GM19035 (cell line): ENCODE data around the gene ZMIZ2.

Experiments used
- ATAC-seq: cut with Tn5 transposase; IDR thresholded peaks from one replicate; pipeline ENCODE4 v1.9.1; 2021; ENCODE audit not compliant: unreplicated experiment

ZMIZ2 gene

DNA sequence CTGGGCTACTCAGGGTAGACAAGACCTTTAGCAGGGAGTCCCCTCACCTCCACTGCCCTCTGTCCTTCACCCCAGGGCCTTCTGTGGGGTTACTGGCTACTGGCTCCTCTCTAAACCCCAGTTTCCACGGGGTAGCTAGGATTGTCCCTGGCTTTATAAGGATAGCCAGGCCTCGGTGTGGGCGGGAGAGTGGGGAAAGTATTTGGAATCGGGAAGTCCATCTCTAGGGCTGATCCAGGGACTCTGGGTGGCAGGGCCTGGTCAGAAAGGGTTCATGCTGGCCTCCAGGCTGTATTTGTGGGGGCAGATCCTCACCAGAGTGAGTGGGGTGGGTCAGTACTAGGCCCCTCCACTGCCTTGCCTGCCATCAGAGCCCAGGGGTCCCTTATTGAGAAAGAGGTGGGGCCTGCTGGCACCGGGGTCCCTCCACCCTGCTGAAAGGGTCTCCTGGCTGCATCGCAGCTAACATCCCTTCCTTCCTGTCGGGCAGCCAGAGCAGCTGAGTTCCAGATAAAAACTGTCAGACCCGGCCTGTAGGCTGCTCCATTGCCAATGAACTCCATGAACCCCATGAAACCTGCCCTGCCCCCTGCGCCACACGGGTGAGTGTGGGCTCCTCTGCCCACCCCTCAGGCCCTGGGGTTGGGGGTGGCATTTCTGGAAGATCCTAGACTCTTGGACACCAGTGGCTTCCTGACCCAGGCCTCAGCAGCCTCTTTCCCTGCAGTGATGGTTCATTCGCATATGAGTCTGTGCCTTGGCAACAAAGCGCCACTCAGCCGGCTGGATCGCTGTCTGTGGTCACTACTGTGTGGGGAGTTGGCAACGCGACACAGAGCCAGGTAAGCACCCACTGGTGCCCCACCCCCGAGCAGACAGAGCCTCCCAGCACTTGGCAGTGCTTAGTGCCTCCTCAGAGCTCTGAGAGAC lies 7.3 kb downstream of the ZMIZ2 start:
- ATAC-seq = no peak

DNA sequence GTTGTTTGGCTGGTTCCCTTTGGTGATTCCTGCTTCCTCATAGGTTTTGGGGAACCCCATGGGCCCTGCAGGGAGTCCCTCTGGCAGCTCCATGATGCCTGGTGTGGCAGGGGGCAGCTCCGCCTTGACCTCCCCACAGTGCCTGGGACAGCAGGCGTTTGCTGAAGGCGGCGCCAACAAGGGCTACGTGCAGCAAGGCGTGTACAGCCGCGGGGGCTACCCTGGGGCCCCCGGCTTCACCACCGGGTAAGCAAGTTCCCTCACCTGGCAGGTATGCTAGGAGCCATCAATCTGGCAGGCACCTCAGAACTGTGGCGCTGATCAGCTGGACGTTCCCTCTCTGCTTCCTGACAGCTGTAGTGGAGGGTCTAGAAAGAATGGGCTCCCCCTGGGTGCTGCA lies 8.3 kb downstream of the ZMIZ2 start:
- no peak for ATAC-seq

DNA sequence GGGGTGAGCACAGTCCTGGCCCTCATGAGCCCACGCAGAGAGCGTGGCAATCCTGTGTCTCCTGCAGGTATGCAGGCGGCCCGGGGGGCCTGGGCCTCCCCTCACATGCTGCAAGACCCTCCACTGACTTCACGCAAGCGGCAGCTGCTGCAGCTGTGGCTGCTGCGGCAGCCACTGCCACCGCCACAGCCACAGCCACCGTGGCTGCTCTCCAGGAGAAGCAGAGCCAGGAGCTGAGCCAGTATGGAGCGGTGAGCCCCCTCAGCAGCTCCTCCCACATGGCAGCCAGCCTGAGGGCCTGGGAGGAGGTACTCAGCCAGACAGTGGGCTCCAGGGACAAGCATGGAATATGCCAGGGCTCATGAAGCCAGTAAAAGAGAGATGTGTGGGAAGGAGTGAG lies 8.7 kb downstream of the ZMIZ2 start:
- ATAC-seq = no peak

- no peak for ATAC-seq
These were observed 9.1 kb downstream of the ZMIZ2 start for GRCh38 chr7:44757739-44758138.

GRCh38 chr7:44759246-44759645 lies 10.6 kb downstream of the ZMIZ2 start:
- ATAC-seq = no peak

- no peak for ATAC-seq
These were observed 11.5 kb downstream of the ZMIZ2 start for GRCh38 chr7:44760034-44760580.

DNA sequence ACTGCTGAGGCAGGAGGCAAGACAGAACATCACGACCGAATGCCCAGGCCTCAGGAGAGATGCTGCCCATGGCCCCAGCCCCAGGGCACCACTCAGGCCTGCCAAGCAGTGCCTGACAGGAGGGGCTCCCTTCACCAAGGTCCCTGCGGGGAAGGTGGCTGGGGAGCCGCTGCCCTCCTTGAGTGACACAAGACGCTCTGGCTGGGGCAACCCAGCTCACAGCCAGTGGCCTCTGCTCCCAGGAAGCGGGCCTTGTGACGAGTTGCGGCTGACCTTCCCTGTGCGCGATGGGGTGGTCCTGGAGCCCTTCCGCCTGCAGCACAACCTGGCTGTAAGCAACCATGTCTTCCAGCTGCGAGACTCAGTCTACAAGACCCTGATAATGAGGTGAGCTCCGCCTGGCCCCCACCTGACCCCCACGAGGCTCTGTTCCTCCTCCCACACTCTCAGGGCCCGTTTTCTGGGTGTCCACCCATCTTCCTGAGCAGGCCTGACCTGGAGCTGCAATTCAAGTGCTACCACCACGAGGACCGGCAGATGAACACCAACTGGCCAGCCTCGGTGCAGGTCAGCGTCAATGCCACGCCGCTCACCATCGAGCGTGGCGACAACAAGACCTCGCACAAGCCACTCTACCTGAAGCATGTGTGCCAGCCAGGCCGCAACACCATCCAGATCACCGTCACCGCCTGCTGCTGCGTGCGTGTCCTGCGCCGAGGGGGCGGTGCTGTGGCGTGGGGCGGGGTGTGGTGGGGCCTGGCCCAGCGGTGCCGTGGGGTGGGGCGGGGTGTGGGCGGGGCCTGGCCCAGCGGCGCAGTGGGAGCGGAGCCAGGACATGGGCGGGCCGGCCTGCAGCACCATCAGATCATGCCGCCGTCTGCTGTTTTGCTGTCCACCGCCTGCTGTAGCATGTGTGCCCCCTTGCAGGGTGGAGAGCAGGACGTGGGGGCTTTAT lies 12.8 kb downstream of the ZMIZ2 start:
- no peak for ATAC-seq

- ATAC-seq = no peak
These were observed 13.7 kb downstream of the ZMIZ2 start for GRCh38 chr7:44762300-44762699.

GRCh38 chr7:44762726-44763522 lies 14.3 kb downstream of the ZMIZ2 start:
- no peak for ATAC-seq

DNA sequence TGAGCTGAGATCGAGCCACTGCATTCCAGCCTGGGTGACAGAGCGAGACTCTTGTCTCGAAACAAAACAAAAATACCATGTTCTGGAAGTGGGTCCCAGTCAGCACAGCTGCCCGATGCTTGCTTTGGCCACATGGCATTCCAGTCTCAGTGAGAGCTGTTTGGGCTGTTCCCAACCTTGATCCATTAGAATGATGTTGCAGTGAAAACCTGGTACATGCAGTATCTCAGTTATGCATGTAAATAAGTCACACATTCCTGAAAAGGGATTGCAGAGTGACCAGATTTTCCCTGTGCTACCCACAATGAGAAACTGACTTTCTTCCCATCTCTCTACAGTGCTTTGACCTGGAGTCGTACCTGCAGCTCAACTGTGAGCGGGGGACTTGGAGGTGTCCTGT lies 15.4 kb downstream of the ZMIZ2 start:
- no peak for ATAC-seq

DNA sequence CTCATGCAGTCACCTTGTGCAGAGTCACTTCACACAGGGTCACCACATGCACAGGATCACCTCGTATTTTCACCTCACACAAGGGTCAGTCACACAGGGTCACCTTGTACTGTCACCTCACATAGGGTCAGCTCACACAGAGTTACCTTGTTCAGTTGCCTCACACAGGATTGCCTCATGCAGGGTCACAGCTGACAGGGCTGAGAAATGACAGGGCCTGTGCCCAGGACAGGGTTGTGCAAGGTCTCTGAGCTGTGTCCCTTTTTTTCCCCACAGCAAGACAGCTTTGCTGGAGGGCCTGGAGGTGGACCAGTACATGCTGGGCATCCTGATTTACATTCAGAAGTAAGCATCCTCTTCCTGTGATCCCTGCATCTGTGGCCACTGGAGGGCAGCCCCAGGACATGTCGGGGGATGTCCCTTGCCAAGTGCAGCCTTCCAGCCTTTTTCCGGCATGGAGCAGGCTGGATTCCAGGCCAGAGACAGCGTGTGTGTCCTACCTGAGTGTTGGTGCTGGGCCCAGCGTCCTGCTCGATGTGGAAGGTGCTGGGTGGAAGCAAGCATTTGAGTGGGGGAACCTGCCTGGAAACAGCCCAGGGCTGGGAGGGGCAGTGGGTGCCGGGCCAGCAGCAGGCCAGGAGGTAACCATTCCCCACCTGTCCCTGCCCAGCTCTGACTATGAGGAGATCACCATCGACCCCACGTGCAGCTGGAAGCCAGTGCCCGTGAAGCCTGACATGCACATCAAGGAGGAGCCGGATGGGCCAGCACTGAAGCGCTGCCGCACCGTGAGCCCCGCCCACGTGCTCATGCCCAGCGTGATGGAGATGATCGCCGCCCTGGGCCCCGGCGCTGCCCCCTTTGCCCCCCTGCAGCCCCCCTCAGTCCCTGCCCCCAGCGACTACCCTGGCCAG lies 16.3 kb downstream of the ZMIZ2 start:
- ATAC-seq = no peak

- no peak for ATAC-seq
These were observed 17.1 kb downstream of the ZMIZ2 start for GRCh38 chr7:44765579-44766415.

DNA sequence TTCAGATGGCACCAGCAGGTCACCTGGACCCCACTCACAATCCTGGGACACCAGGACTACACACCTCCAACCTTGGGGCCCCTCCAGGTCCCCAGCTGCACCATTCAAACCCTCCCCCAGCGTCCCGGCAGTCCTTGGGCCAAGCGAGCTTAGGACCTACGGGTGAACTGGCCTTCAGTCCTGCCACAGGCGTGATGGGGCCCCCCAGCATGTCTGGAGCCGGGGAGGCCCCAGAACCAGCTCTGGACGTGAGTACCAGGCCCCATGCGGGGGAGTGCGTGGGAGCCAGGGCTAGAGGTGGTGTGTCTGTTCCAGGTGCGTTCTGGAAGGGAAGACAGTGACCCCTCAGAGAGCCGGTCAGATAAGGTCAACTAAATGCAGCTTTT lies 17.8 kb downstream of the ZMIZ2 start:
- no peak for ATAC-seq

- ATAC-seq = no peak
These were observed 18.7 kb downstream of the ZMIZ2 start for GRCh38 chr7:44767134-44767911.

DNA sequence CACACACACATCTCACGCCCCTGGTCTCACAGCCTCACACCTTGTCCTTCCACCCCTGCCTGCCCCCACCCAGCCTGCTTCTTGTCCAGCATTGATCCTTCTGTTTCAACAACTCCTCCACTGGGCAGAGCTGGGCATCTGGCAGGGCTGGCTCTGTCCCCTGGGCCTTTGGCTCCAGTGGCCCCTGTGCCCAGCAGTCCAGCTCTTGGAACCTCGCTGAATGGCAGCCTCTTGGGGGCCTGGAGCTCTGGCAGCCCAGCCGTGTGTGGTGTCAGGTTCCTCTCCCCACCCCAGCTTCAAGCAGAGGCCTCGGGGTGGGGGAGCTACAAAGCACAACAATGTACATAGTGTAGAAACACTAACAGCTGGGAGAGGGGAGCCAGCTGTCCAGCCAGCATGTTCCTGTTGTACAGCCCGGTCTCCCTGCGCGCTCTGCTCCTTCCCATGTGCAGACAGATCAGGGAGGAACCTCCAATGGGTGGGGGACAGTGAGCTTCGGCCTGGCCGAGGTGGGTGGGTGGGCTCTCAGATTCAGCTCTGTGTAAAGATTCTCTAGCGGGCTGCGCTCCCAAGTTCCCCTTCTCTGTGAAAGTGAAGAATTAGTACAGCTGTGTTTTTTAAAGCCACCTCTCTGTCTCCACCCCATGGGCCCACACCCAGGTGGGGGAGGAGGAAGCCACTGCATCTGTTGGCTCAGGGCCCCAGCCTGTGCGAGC lies 19.4 kb downstream of the ZMIZ2 start:
- ATAC-seq = peak; percentile 56

DNA sequence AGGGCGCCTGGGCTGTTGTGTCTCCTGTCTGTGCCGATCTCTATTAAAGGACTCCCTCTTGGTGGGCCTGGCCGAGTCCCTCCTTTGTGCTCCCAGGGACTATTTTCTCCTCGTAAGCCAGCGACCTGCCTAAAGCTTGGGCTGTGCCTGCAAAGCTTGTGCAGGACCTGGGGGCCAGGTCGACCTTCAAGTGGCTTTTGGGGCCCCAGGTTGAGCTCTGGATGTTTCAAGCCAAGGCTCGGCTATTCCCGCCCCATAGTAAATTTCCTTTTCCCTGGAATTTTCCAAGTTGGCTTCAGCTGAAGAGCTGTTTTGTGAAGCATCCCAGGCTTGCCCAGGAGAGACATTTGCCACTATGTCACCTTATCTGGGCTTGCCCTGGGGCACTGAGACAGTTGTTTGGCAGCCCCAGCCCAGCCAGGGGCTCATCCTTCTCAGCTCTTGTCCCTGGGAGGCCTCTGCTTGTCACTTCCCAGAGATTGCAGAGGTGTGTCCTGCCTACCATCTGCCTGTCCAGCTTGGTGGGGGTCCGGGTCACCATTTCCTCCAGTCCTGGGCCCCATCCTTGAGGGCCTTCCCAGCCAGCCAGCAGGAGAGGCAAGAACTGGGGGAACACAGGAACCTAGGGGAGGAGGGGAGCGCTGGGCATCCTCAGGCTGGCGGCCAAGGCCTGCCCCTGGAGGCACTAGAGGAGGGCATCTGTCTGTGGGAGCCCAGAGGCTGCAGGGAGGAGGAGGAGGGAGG lies 20.2 kb downstream of the ZMIZ2 start:
- no peak for ATAC-seq

- ATAC-seq = no peak
These were observed 20.7 kb downstream of the ZMIZ2 start for GRCh38 chr7:44769376-44769775.
